Measurements from ENCODE around the gene DPYD. TPM values are rescaled to one million over a fixed set of nuclear protein-coding genes. Genes with fewer than 3 reads are reported as not detected.

The DPYD gene
- total RNA-seq, 1 experiment from 2014 or later = 7.0 TPM

DNA sequence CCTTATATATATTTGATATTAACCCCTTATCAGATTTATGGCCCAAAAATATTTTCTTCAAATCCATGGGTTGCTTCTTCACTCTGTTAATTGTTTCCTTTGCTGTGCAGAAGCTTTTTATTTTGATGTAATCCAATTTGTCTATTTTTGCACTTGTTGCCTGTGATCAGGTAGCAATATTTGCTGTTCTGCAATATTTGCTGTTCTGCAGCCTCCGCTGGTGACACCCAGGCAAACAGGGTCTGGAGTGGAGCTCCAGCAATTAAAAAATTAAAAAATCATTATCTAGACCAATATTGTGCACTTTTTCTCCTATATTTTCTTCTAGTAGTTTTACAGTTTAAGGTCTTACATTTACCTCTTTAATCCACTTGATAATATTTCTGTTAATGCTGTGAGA, 564.5 kb downstream of the DPYD start:
- CTCF ChIA-PET = no interaction called here
- H3K27ac Mint-ChIP-seq (ENCODE audit: unreplicated experiment) = no peak overlapping the region
- intact Hi-C loops (cut with micrococcal nuclease; ENCODE audit: unreplicated experiment) = no loop called here

DNA sequence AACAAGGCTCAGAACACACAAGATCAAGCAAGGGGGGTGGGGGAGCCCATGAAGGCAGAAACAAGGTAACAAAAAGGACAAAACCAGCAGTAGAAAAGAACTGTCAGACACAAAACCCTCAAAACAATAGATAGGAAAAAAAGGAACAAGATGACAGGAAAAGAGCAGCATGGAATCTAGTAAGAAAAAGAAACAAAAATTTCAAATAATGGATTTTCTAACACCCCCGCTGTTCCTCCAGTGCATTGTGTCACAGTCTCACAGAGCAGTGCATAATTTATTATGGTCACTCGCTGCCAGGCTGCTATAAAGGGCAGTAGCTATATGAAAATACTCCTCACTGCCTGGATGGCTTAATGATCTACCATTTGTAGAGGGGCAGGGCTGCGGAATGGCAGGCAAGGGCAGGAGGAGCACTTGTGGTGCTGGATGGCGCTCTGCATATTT, 567.9 kb downstream of the DPYD start:
- TF ChIP-seq, protein P1, sequence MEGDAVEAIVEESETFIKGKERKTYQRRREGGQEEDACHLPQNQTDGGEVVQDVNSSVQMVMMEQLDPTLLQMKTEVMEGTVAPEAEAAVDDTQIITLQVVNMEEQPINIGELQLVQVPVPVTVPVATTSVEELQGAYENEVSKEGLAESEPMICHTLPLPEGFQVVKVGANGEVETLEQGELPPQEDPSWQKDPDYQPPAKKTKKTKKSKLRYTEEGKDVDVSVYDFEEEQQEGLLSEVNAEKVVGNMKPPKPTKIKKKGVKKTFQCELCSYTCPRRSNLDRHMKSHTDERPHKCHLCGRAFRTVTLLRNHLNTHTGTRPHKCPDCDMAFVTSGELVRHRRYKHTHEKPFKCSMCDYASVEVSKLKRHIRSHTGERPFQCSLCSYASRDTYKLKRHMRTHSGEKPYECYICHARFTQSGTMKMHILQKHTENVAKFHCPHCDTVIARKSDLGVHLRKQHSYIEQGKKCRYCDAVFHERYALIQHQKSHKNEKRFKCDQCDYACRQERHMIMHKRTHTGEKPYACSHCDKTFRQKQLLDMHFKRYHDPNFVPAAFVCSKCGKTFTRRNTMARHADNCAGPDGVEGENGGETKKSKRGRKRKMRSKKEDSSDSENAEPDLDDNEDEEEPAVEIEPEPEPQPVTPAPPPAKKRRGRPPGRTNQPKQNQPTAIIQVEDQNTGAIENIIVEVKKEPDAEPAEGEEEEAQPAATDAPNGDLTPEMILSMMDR (IDR thresholded peaks at IDR 0.05; ENCODE audit: insufficient read depth in 1 of 2, low read depth in 1 of 2, low read length in 1 of 2, severe bottlenecking in 1 of 2, unreplicated experiment in 1 of 2) = no peak
- no peak overlapping the region for H3K4me3 ChIP-seq (ENCODE audit: low read depth, low read length)
- H3K27me3 ChIP-seq (replicated peaks; ENCODE audit: control insufficient read depth, insufficient read depth, low read length) = no peaks in the 10 kb centered on the region
- H3K36me3 ChIP-seq (ENCODE audit: control insufficient read depth, insufficient read depth, low read length) = no peaks in the 10 kb centered on the region
- H3K4me1 ChIP-seq = no peaks in the 10 kb centered on the region
- Mint-ChIP-seq H3K36me3 (ENCODE audit: insufficient read depth, unreplicated experiment) (no peaks in the 10 kb centered on the region), H3K4me1 (ENCODE audit: low read depth, unreplicated experiment) (no peaks in the 10 kb centered on the region), H3K27ac (ENCODE audit: unreplicated experiment) (no peak overlapping the region), H3K9me3 (ENCODE audit: unreplicated experiment) (peaks cover 9% of the 10 kb centered on the region), H3K4me3 (ENCODE audit: unreplicated experiment) (no peak overlapping the region), H3K27me3 (ENCODE audit: insufficient read depth, unreplicated experiment) (peaks cover 2% of the 10 kb centered on the region)
- intact Hi-C loops (cut with micrococcal nuclease; ENCODE audit: unreplicated experiment) = no loop called here
- no peaks in the 10 kb centered on the region for H3K9me3 ChIP-seq
- POLR2A ChIA-PET = no interaction called here
- no TSS peak for BruUV-seq (replicated peaks)
- DNase-seq = no peak
- CTCF ChIA-PET = no interaction called here

More for the DNA sequence above, 564.5 kb downstream of the DPYD start:
- Histone ChIP-seq H3K36me3 (ENCODE audit: control insufficient read depth, insufficient read depth, low read length) (no peaks in the 10 kb centered on the region), H3K4me3 (ENCODE audit: low read depth, low read length) (no peak overlapping the region), H3K4me1 (no peaks in the 10 kb centered on the region), H3K9me3 (no peaks in the 10 kb centered on the region), H3K27me3 (replicated peaks; ENCODE audit: control insufficient read depth, insufficient read depth, low read length) (no peaks in the 10 kb centered on the region)
- H3K9me3 Mint-ChIP-seq (ENCODE audit: unreplicated experiment) = peaks cover 9% of the 10 kb centered on the region
- no peaks in the 10 kb centered on the region for H3K36me3 Mint-ChIP-seq (ENCODE audit: insufficient read depth, unreplicated experiment)
- TF ChIP-seq, protein P1 (IDR thresholded peaks at IDR 0.05; ENCODE audit: insufficient read depth in 1 of 2, low read depth in 1 of 2, low read length in 1 of 2, severe bottlenecking in 1 of 2, unreplicated experiment in 1 of 2) = no peak
- H3K4me3 Mint-ChIP-seq (ENCODE audit: unreplicated experiment) = no peak overlapping the region
- no peaks in the 10 kb centered on the region for H3K27me3 Mint-ChIP-seq (ENCODE audit: insufficient read depth, unreplicated experiment)
- no TSS peak for BruUV-seq (replicated peaks)
- POLR2A ChIA-PET = no interaction called here
- no peak for DNase-seq
- no peaks in the 10 kb centered on the region for H3K4me1 Mint-ChIP-seq (ENCODE audit: low read depth, unreplicated experiment)

DNA sequence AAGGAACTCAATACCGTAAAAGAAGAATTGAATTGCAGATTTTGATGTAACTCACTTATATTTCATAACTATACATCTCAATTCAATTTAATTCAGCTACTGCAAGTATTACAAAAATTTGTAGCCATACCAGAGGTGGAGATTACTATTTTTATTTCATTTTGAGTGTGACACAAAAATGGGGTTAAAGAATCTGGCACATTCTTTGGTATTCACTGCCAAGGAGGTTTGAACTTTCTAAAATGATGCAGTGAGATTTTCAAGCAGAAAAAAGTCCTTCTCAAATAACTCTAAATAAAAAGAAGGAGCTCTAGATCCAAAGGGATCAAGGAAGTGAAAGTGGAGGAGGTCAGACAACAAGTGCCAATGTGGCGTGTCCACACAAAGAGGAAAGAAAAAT, 569.0 kb downstream of the DPYD start:
- H3K4me3 ChIP-seq (ENCODE audit: low read depth, low read length) = no peak overlapping the region
- Mint-ChIP-seq H3K36me3 (ENCODE audit: insufficient read depth, unreplicated experiment) (no peaks in the 10 kb centered on the region), H3K4me3 (ENCODE audit: unreplicated experiment) (no peak overlapping the region), H3K27me3 (ENCODE audit: insufficient read depth, unreplicated experiment) (peaks cover 2% of the 10 kb centered on the region), H3K9me3 (ENCODE audit: unreplicated experiment) (peaks cover 9% of the 10 kb centered on the region), H3K27ac (ENCODE audit: unreplicated experiment) (no peak overlapping the region), H3K4me1 (ENCODE audit: low read depth, unreplicated experiment) (no peaks in the 10 kb centered on the region)
- no peaks in the 10 kb centered on the region for H3K36me3 ChIP-seq (ENCODE audit: control insufficient read depth, insufficient read depth, low read length)
- no peaks in the 10 kb centered on the region for H3K9me3 ChIP-seq
- TF ChIP-seq, protein P1 (IDR thresholded peaks at IDR 0.05; ENCODE audit: insufficient read depth in 1 of 2, low read depth in 1 of 2, low read length in 1 of 2, severe bottlenecking in 1 of 2, unreplicated experiment in 1 of 2) = no peak
- intact Hi-C loops (cut with micrococcal nuclease; ENCODE audit: unreplicated experiment) = no loop called here
- BruUV-seq (replicated peaks) = no TSS peak
- no peaks in the 10 kb centered on the region for H3K27me3 ChIP-seq (replicated peaks; ENCODE audit: control insufficient read depth, insufficient read depth, low read length)
- DNase-seq = no peak
- ChIA-PET POLR2A (no interaction called here), CTCF (no interaction called here)
- H3K4me1 ChIP-seq = no peaks in the 10 kb centered on the region
